HG02798 (cell line): ENCODE data around the gene ZNF784.

Source experiments
- ATAC-seq: cut with Tn5 transposase; IDR thresholded peaks from one replicate; pipeline ENCODE4 v1.9.1; 2021; ENCODE audit warnings: mild to moderate bottlenecking; ENCODE audit not compliant: unreplicated experiment, poor library complexity

Gene ZNF784

DNA sequence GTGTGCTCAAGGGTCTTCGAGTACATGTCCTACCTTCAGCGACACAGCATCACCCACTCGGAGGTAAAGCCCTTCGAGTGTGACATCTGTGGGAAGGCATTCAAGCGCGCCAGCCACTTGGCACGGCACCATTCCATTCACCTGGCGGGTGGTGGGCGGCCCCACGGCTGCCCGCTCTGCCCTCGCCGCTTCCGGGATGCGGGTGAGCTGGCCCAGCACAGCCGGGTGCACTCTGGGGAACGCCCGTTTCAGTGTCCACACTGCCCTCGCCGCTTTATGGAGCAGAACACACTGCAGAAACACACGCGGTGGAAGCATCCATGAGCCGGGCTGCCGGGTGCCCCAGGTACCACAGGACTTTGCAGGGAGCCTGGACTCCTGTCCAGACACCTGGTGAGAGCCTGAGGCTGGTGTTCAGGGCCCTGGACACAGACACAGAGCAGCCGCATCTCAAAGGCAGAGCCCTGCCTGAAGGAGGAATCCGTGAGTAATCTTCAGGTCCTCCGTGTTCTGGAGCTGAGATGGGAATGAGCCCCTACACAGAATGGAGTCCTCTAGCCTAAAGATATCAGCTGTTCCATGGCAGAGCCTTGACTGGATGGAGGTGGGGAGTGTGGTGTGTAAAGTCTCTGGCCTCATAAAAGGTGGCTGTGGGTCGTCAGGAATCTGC, 20.6 kb upstream of the ZNF784 start:
- no peak for ATAC-seq

DNA sequence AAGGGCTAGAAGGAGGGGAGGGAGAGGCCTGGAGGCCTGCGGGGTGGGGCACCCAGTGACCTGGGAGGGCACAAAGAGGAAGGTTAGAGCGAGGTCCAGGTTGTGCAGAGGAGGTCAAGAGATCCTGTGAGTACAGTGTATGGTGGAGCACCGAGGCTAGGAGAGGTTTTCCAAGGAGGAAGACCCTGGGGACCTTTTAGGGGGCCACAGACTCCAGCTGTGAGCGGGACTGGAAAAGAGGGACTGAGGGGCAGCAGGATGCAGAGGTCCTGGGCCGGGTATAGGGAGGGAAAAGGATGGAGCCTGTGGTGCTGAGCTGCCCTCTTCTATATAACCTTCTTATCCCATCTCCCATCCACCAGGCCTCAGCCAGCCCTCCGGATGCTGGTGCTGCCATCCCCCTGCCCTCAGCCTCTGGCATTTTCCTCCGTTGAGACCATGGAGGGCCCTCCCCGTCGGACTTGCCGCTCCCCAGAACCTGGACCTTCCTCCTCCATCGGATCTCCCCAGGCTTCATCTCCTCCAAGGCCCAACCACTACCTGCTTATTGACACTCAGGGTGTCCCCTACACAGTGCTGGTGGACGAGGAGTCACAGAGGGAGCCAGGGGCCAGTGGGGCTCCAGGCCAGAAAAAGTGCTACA, 19.9 kb upstream of the ZNF784 start:
- ATAC-seq = no peak

DNA sequence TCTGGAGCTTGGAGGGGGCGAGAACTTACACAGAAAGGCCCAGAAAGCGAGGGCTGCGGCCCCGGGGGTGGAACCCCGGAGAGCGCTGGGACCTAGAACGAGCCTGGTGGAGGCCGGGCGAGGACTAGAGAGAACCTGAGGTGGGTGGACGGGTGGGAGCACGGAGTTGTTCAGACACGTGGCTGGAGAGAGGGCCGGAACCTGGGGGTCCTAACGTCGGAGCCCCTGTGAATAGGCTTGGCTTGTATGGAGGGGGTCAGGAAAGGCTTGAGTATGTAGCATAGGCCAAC, 19.5 kb upstream of the ZNF784 start:
- no peak for ATAC-seq

DNA sequence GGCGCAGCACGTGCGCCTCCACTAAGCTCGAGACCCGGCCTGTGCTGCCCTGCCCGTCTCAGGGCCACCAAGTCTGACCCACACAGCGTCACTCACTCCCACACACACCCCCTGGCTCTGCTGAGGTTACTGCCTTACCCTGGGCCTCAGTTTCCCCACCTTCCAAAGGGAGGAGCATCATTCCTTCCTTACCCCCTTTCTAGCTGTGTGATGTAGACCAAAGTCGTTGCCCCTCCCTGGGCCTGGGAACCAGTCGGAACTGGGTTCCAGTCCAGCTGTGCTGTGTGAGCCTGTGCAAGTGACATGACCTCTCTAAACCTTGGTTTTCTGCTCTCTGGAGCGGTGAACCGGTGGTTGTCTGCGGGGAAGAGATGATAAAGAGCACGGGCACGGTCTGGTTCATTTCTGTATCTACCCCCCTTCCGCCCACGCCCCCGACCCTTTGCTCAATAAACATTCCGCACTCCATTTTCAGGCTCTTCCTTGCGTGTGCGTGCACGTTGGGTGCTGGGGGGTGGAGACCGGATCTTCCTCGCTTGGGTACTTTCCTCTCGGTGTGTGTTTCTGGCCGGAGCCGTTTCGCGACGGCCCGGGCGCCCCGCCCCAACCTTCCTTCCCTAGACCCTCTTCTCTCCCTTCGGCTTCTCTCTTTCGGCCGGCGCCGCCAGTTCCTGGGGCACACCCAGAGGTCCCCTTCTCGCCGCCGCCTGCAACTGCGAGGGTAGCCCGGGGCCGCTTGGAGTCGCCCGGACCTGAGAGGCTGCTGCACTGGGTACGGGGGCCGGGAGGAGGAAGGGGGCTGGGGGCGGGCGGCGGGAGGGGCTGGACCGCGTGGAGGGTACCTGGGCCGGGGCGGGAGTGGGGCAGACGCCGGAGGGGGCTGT, 18.9 kb upstream of the ZNF784 start, which contains the start of gene ZNF581:
ZNF581 (plus strand) TSS at position 647 of the 884 bp plus-strand sequence. CDS start 923 bp downstream, outside the sequence.
- peak; percentile 29 for ATAC-seq

DNA sequence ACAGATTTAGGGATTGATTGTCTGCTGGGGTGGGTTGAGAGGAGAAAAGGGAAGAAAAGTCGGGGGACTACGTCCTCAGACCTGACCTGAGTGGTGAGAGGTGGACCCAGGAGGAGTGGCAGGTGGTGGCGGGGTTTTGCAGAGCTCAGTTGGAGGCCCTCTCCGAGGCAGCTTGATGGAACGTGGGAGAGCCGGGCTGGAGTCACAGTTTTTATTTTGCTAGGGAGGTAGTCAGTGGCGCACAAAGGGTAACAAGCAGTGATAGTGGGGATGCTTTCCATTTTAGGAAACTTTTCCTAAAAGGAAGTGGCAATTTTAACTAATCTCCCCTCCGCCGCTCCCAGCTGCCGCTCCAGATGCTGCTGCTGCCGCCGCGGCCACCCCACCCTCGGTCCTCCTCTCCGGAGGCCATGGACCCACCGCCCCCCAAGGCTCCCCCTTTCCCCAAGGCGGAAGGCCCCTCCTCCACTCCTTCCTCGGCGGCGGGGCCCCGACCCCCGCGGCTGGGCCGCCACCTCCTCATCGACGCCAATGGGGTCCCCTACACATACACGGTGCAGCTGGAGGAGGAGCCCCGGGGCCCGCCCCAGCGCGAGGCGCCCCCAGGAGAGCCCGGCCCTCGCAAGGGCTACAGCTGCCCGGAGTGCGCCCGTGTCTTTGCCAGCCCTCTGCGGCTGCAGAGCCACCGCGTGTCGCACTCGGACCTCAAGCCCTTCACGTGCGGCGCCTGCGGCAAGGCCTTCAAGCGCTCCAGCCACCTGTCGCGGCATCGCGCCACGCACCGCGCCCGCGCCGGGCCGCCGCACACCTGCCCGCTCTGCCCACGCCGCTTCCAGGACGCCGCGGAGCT, 18.0 kb upstream of the ZNF784 start:
- no peak for ATAC-seq

DNA sequence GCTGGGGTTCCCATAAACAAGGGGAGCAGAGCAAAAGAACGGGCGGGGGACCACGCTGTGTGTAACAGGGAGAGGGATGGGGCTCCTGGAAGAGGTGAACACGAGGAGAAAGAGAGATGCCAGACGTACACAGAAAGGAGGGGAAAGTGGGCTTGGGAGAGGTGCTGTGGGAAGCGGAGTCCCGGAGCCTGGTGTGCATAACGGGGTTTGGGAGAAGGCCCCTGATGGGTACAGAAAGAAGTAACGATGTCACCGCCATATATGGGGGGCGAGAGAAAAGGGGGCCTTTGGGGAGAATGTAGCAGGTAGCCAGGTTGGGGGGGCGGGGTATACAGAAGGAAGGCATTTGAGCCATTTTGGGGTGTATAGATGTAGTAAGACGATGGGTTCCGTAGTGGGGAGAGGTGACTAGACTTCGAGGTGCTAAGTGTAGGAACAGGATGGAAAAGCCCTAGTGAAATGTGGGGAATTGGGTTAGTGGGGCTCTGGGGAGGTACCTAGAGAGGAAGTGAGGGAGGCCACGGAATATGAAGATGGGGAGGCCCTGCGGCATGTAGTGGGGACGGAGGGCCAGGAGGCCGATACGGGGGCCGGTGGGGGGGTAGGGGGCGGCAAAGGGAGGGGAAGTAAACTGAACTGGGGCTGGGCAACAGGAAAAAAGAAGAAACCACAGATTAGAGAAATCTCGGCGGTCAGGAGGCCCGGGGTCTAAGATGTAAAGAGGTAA, 17.2 kb upstream of the ZNF784 start:
- ATAC-seq = no peak

DNA sequence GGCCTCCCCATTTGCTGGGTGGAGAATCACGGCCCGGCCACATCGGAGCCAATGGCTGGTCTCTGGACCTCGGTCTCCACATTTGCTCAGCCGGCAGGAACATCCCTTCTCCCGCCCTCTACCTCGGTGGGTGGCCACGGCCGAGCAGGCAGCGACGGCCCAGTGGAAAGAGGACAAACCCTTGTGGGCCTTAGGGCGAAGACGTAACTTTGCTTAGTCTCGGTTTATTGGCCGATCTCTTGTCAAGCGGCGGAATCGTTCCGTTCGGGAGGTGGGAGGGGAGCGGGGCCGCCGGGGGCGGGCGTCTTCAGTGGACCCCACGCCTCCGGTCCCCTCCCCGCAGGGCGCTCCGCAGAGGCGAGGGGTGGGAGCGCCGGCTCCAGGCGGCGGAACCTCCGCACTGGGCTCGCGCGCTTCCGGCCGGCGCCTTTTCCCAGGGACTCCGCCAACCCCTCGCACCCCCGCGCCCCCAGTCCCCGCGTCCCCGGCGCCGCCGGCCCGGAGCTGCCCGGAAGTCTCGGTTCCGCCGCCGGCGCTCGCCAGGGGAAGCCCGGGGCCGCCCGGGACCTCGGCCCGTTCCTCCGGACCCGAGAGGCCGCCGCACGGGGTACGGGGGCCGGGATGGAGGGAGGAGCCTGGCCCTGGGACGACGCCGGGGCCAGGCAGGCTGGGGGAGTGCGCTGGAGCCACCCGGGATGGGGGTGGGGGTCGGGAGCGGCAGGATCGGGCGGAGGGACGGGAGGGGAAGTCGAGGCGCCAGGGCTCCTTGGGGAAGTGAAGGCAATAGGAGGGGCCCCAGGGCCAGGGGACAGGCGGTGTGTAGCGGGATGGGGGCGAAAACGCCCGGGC, 16.4 kb upstream of the ZNF784 start, which contains the start of gene ZNF580:
ZNF580 (plus strand) TSS at position 426 of the 849 bp plus-strand sequence. CDS start 1,507 bp downstream, outside the sequence.
- ATAC-seq = peak; percentile 33

DNA sequence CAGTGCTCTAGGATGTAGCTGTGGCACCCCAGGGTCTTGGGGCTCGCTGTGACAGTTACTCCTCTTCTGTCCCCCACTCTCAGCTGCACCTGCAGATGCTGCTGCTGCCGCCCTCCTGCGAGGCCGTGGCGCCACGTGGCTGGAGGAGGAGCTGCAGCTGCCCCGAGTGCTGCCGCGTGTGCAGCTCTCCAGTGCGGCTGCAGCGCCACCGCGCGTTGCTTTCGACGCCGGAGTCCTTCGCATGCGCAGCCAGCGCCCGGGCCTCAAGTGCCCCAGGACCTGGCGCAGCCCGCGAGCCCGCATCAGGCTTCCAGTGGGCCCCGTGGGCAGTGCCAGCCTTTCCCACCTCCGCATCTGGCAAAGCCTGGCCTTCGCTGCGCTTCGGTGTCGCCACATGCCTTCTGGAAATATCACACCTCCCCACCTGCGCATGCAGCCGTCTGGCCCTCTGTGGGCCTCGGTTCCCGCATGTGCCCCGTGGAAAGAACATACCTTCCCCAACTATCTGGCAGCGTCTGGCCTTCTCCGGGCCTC, 15.7 kb upstream of the ZNF784 start:
- ATAC-seq = peak; percentile 38

DNA sequence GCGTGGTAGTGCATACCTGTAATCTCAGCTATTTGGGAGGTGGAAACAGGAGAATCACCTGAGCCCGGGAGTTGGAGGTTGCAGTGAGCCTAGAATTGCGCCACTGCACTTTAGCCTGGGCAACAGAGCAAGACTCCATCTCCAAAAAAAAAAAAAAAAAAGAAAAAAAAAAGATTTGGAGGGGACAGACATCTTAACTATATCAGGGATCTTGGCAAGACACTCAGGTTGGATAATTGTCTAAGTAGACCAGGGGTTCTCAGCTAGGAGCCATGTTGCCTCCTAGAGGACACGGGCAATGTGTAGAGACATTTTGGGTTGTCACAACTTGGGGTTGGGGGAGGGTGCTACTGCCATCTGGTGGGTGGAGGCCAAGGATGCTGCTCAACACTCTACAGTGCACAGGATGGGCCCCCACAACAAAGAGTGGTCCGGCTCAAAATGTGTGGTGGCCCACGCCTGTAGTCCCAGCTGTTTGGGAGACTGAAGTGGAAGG, 14.5 kb upstream of the ZNF784 start:
- no peak for ATAC-seq

DNA sequence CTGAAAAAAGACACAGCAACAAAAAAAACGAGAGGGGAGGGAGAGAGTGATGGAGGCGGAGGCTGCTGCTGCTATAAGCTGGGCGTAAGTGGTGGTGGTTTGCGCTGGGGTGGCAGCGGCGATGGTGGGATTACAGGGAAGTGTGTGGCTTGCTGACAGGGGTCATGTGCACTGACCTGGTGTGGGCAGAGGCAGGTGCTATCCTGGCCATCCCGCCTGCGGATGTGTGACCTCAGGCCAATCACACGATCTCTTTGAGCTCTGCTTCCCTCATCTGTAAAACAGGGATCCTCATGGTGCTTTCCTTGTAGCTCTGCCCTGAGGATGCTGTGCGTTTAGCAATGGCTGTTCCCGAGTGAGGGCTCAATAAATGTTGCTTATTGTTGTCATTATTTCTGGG, 13.2 kb upstream of the ZNF784 start:
- ATAC-seq = no peak

DNA sequence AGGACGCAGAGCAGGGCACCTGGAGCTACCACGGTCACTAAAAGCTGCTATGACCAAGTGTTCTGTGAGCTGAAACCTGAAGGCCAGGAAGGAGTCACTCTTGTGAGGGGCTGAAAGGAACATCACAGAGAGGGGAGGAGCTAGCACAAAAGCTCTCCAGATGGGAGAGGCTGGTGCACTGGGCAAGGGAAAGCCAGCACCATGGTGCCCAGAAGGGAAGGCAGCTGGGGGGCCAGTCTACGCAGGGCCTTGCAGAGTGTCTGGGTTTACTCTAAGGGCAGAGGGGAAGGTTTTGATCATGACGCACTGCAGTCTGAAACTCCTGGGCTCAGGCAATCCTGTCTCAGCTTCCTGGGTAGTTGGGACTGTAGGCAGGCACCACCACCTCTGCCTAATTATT, 12.4 kb upstream of the ZNF784 start:
- ATAC-seq = no peak

DNA sequence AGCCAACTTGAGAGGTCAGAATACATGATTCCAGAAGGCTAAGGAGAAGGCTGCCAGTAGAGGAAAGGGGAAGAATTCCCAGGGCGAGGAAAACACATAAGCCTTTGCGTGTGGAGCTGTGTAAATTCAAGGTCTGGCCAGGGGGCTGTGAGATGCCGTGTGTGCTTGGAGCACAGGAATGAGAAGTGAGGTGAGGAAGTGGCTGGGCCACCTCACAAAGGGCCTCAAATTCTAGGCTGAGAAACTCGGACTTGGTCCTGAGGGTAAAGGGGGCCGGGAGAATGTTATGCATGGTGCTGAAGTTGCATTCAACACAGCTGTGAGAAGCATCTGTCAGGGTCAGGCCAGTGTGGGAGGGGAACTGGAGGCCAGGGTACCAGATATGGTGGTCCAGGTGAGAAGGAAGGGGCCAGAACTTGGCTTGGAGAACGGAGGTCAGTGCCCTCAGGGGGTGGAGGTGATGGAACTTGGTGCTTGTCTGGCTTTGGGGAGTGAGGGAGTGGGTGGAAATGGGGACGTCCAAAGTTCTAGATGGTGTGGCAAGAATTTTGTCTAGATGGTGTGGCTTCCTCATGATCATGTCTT, 11.6 kb upstream of the ZNF784 start:
- no peak for ATAC-seq

DNA sequence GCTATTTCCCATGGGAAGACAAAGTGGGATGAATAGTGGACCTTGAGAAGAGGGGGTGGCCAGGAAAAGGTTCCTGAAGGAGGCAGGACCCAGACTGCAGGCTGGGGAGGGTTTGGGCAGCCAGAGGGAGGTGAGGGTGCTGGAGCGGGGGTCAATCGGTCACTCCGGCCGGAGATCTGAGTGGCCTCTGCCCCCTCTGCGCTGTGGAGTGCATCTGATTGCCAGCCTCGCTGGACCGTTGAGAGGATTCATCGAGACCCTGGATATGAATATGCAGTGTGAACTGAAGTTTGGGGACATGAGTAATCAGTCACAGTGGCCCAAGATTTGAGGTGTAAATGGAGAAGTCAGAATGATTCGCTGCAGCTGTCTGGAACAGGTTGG, 11.0 kb upstream of the ZNF784 start:
- ATAC-seq = no peak

DNA sequence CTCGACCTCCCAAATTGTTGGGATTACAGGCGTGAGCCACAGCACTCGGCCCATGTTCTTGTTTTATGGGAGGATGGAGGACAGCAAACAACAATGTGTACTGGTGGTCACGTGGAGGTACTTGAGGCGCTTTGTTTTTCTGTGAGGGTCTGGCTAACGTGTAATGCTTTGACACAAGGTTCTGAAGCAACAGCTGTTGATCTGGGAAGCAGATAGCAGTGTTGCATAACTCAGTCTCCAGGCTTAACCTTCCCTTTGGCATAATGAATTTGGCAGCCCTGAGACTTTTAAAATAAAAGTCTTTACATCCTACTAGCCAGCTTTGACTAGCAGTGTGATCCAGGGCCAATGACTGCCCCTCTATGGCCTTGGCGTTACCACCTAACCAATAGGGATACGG, 9.5 kb upstream of the ZNF784 start:
- ATAC-seq = no peak

DNA sequence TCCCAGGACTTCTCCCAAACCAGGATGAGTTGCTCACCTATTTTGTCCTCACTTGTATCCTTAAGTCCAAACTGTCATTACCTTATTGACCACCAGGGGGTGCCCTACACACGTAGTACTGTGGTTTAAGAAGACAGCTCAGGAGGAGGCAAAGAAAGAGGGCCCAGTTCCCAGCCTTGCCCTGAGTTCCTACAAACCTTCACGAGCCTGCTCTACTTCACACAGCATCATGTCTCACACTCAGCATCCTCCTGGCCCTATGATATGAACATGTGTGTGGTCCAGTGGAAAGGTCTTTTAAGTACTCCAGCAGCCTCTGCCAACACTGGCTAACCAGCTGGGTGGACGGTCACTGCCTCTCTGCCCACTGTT, 8.1 kb upstream of the ZNF784 start:
- peak; percentile 40 for ATAC-seq

DNA sequence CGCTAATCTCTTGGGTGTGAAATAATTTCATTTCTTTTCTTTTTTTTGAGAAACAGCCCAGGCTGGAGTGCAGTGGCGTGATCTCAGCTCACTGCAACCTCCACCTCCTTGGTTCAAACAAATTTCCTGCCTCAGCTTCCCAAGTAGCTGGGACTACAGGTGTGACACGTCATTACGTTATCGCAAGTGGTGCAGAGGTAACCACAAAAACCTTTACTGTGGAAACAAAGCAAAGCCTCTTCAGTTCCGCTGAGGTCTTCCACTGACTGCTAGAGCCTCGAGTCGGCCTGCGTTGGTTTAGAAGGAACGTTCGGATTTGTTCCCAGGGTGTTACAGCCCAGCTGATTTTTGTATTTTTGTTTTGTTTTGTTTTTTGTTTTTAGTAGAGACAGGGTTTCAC, 2.0 kb upstream of the ZNF784 start:
- ATAC-seq = no peak

DNA sequence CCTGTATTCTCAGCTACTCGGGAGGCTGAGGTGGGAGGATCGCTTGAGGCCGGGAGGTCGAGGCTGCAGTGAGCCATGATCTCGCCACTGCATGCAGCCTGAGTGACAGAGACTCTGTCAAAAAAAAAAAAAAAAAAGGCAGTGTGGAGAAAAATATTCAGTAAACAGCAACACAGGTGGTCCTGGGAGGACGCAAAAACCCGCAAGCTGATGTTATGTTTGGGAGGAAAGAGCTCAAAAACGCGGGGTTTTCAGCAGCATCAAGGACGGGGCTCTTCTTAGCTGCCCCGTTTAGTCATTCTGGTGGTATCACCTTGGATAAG, 599 bp upstream of the ZNF784 start:
- no peak for ATAC-seq

DNA sequence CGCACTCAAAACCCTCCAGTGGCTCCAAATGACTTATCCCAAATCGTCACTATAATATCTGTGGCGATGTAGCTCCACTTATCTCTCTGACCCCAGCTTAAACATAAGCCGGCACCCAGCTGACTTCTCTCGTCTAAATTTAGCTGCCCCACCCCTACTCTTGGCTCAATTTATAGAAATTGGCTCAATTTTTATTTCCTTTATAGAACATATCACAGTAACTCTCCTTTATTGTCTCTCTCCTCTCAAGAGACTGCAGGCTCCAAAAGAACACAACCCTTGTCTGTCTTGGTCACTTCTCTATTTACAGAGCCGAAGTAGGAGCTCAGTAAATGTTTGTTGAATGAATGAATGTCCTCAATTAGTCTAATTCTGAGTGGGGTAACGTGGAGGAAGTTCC, 805 bp downstream of the ZNF784 start:
- no peak for ATAC-seq
